K562 (cell line): ENCODE results near the gene BOD1L2. TPM values are rescaled to one million over a fixed set of nuclear protein-coding genes. Genes with fewer than 3 reads are reported as not detected.

Source experiments
- NFE2 ChIP-seq: IDR thresholded peaks from 2 replicates; pipeline ENCODE4 v1.6.1; 2014; ENCODE audit warnings: antibody characterized with exemption, low read depth
- PATZ1 ChIP-seq: fragments of 250-450 bp; sonication (Bioruptor Pico); IDR thresholded peaks from 2 replicates; pipeline ENCODE4 v1.5.0; 2020; ENCODE audit warnings: mild to moderate bottlenecking, borderline replicate concordance
- ZNF830 ChIP-seq: fragments of 250-450 bp; sonication (Bioruptor Pico); IDR thresholded peaks from 2 replicates; pipeline ENCODE4 v1.5.0; 2021; ENCODE audit warnings: mild to moderate bottlenecking
- polyA plus RNA-seq, 8 experiments: library from polyadenylated mRNA; depleted of rRNA in 4 of 8; stranded (reverse) in 5 of 8; unstranded in 3 of 8; fragments of >200 nt; fragmentation: Nextera tagmentation in 2 of 8; fragmentation: Illumina TruSeq in 1 of 8; extraction: Ambion mirVana in 2 of 8; extraction: Trizol in 1 of 8; gene quantifications; 2 replicates each; pipeline versions ENCODE4 v1.2.1 to v1.2.3, GENCODE V29; 2011 to 2014; ENCODE audit warnings: inconsistent platforms in 1 of 8, missing spikeins in 1 of 8
- total RNA-seq, 7 experiments: library from RNA; depleted of rRNA in 6 of 7; stranded (reverse); fragments of >200 nt in 6 of 7; fragmentation: Illumina TruSeq in 2 of 7; extraction: Trizol in 2 of 7; gene quantifications; 2 replicates each; pipeline versions ENCODE4 v1.2.1 to v1.2.3, GENCODE V29; 2011 to 2021; ENCODE audit warnings: low replicate concordance in 1 of 7
- TF ChIP-seq, protein P1 (sequence below): fragments of 450-650 bp; IDR thresholded peaks from 2 replicates; pipeline ENCODE4 v1.6.1; 2016; ENCODE audit warnings: low read depth
- TF ChIP-seq, protein P2 (sequence below): fragments of 200-600 bp; sonication (generic); IDR thresholded peaks from one replicate; pipeline ENCODE4 v1.6.1; 2012; ENCODE audit warnings: mild to moderate bottlenecking, low read depth, low read length, inconsistent platforms

The BOD1L2 gene
- total and polyA plus RNA-seq, 9 of the 15 experiments (the other 6 are each of a cell fraction or from before 2014, with no cell fraction given), result 0.03 TPM; not detected in 8

DNA sequence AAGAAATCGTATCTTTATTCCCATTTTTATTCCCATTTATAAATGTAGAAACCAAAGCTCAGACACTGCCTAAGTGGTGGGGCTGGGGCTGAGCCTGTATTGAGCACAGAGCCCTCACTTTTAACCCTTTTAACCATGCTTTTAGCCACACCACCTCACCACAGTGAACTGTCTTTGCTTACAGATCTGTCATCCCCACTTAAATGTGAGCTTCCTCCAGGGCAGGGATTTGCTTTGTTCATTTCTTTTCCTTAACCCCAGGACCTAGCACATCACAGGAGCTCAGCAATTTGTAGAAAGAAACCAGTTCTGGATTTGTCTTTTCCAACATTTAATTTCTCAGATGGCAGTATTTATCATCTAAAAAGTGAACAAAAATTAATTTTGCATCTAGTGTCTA is 2.2 kb downstream of the BOD1L2 start (continued):
- TF ChIP-seq, protein P1, sequence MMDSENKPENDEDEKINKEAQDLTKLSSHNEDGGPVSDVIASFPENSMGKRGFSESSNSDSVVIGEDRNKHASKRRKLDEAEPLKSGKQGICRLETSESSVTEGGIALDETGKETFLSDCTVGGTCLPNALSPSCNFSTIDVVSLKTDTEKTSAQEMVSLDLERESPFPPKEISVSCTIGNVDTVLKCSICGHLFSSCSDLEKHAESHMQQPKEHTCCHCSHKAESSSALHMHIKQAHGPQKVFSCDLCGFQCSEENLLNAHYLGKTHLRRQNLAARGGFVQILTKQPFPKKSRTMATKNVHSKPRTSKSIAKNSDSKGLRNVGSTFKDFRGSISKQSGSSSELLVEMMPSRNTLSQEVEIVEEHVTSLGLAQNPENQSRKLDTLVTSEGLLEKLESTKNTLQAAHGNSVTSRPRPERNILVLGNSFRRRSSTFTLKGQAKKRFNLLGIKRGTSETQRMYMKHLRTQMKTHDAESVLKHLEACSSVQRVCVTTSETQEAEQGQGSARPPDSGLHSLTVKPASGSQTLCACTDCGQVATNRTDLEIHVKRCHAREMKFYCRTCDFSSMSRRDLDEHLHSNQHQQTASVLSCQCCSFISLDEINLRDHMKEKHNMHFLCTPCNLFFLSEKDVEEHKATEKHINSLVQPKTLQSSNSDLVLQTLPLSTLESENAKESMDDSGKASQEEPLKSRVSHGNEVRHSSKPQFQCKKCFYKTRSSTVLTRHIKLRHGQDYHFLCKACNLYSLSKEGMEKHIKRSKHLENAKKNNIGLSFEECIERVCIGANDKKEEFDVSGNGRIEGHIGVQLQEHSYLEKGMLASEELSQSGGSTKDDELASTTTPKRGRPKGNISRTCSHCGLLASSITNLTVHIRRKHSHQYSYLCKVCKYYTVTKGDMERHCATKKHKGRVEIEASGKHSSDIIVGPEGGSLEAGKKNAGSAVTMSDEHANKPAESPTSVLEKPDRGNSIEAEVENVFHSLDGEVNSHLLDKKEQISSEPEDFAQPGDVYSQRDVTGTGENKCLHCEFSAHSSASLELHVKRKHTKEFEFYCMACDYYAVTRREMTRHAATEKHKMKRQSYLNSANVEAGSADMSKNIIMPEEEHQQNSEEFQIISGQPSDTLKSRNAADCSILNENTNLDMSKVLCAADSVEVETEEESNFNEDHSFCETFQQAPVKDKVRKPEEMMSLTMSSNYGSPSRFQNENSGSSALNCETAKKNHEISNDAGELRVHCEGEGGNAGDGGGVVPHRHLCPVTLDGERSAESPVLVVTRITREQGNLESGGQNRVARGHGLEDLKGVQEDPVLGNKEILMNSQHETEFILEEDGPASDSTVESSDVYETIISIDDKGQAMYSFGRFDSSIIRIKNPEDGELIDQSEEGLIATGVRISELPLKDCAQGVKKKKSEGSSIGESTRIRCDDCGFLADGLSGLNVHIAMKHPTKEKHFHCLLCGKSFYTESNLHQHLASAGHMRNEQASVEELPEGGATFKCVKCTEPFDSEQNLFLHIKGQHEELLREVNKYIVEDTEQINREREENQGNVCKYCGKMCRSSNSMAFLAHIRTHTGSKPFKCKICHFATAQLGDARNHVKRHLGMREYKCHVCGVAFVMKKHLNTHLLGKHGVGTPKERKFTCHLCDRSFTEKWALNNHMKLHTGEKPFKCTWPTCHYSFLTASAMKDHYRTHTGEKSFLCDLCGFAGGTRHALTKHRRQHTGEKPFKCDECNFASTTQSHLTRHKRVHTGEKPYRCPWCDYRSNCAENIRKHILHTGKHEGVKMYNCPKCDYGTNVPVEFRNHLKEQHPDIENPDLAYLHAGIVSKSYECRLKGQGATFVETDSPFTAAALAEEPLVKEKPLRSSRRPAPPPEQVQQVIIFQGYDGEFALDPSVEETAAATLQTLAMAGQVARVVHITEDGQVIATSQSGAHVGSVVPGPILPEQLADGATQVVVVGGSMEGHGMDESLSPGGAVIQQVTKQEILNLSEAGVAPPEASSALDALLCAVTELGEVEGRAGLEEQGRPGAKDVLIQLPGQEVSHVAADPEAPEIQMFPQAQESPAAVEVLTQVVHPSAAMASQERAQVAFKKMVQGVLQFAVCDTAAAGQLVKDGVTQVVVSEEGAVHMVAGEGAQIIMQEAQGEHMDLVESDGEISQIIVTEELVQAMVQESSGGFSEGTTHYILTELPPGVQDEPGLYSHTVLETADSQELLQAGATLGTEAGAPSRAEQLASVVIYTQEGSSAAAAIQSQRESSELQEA, result no peak
- TF ChIP-seq PATZ1 (CRISPR knock-in tag), result no peak
- TF ChIP-seq NFE2, result no peak
- TF ChIP-seq ZNF830 (CRISPR knock-in tag), result no peak
- TF ChIP-seq, protein P2, sequence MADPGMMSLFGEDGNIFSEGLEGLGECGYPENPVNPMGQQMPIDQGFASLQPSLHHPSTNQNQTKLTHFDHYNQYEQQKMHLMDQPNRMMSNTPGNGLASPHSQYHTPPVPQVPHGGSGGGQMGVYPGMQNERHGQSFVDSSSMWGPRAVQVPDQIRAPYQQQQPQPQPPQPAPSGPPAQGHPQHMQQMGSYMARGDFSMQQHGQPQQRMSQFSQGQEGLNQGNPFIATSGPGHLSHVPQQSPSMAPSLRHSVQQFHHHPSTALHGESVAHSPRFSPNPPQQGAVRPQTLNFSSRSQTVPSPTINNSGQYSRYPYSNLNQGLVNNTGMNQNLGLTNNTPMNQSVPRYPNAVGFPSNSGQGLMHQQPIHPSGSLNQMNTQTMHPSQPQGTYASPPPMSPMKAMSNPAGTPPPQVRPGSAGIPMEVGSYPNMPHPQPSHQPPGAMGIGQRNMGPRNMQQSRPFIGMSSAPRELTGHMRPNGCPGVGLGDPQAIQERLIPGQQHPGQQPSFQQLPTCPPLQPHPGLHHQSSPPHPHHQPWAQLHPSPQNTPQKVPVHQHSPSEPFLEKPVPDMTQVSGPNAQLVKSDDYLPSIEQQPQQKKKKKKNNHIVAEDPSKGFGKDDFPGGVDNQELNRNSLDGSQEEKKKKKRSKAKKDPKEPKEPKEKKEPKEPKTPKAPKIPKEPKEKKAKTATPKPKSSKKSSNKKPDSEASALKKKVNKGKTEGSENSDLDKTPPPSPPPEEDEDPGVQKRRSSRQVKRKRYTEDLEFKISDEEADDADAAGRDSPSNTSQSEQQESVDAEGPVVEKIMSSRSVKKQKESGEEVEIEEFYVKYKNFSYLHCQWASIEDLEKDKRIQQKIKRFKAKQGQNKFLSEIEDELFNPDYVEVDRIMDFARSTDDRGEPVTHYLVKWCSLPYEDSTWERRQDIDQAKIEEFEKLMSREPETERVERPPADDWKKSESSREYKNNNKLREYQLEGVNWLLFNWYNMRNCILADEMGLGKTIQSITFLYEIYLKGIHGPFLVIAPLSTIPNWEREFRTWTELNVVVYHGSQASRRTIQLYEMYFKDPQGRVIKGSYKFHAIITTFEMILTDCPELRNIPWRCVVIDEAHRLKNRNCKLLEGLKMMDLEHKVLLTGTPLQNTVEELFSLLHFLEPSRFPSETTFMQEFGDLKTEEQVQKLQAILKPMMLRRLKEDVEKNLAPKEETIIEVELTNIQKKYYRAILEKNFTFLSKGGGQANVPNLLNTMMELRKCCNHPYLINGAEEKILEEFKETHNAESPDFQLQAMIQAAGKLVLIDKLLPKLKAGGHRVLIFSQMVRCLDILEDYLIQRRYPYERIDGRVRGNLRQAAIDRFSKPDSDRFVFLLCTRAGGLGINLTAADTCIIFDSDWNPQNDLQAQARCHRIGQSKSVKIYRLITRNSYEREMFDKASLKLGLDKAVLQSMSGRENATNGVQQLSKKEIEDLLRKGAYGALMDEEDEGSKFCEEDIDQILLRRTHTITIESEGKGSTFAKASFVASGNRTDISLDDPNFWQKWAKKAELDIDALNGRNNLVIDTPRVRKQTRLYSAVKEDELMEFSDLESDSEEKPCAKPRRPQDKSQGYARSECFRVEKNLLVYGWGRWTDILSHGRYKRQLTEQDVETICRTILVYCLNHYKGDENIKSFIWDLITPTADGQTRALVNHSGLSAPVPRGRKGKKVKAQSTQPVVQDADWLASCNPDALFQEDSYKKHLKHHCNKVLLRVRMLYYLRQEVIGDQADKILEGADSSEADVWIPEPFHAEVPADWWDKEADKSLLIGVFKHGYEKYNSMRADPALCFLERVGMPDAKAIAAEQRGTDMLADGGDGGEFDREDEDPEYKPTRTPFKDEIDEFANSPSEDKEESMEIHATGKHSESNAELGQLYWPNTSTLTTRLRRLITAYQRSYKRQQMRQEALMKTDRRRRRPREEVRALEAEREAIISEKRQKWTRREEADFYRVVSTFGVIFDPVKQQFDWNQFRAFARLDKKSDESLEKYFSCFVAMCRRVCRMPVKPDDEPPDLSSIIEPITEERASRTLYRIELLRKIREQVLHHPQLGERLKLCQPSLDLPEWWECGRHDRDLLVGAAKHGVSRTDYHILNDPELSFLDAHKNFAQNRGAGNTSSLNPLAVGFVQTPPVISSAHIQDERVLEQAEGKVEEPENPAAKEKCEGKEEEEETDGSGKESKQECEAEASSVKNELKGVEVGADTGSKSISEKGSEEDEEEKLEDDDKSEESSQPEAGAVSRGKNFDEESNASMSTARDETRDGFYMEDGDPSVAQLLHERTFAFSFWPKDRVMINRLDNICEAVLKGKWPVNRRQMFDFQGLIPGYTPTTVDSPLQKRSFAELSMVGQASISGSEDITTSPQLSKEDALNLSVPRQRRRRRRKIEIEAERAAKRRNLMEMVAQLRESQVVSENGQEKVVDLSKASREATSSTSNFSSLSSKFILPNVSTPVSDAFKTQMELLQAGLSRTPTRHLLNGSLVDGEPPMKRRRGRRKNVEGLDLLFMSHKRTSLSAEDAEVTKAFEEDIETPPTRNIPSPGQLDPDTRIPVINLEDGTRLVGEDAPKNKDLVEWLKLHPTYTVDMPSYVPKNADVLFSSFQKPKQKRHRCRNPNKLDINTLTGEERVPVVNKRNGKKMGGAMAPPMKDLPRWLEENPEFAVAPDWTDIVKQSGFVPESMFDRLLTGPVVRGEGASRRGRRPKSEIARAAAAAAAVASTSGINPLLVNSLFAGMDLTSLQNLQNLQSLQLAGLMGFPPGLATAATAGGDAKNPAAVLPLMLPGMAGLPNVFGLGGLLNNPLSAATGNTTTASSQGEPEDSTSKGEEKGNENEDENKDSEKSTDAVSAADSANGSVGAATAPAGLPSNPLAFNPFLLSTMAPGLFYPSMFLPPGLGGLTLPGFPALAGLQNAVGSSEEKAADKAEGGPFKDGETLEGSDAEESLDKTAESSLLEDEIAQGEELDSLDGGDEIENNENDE, result no peak
